Common myeloid progenitor, CD34-positive (primary cell): ENCODE data around the gene RAB11FIP4.
A peak's percentile ranks its signal among the peaks of the same experiment; 100 is the strongest.

ENCODE experiments used
- CTCF ChIA-PET: fragments of 350-600 bp; sonication (Branson Sonifier 250); formaldehyde crosslinking; loops from one replicate; lab custom pipeline; 2021; ENCODE audit warnings: antibody characterized with exemption; lab: Charles Lee
- POLR2A ChIA-PET: fragments of 350-600 bp; sonication (Branson Sonifier 250); formaldehyde crosslinking; loops from one replicate; lab custom pipeline; 2021; ENCODE audit warnings: antibody characterized with exemption; lab: Charles Lee
- DNase-seq, 3 donors: peaks; one replicate each; pipeline versions ENCODE4 v3.0.0 to v3.0.0-alpha.2; 2013
- H3K27ac ChIP-seq, 2 experiments: 1 replicate in 1 of 2; 2 replicates in 1 of 2; pipeline ENCODE4 v1.7.0; 2013; ENCODE audit warnings: inconsistent platforms in 2 of 2, low read length in 2 of 2, mild to moderate bottlenecking in 2 of 2, low read depth in 1 of 2, moderate library complexity in 1 of 2; ENCODE audit not compliant: severe bottlenecking in 2 of 2, insufficient read depth in 1 of 2, poor library complexity in 1 of 2
- H3K27me3 ChIP-seq, 5 experiments: replicated peaks in 2 of 5; 1 replicate in 3 of 5; 2 replicates in 2 of 5; pipeline versions ENCODE4 v1.6.1 to v1.7.0; 2013; ENCODE audit warnings: low read length in 4 of 5, mild to moderate bottlenecking in 2 of 5, moderate library complexity in 2 of 5, inconsistent platforms in 1 of 5; ENCODE audit not compliant: insufficient read depth in 5 of 5, control insufficient read depth in 4 of 5
- H3K36me3 ChIP-seq, 4 experiments: 1 replicate in 2 of 4; 2 replicates in 2 of 4; pipeline versions ENCODE4 v1.6.1 to v1.7.0; 2013; ENCODE audit warnings: low read length in 3 of 4, control low read depth in 1 of 4, mild to moderate bottlenecking in 1 of 4; ENCODE audit not compliant: control insufficient read depth in 4 of 4, insufficient read depth in 4 of 4
- H3K4me1 ChIP-seq, 4 experiments: 1 replicate in 3 of 4; 2 replicates in 1 of 4; pipeline versions ENCODE4 v1.6.1 to v1.7.1; 2013; ENCODE audit warnings: low read length in 3 of 4, mild to moderate bottlenecking in 3 of 4, control low read depth in 1 of 4, inconsistent platforms in 1 of 4, moderate library complexity in 1 of 4; ENCODE audit not compliant: control insufficient read depth in 4 of 4, insufficient read depth in 4 of 4; ENCODE audit errors: control extremely low read depth in 1 of 4
- H3K4me3 ChIP-seq, 7 experiments: 1 replicate in 4 of 7; 2 replicates in 3 of 7; pipeline versions ENCODE4 v1.5.1 to v1.7.0; 2013; ENCODE audit warnings: mild to moderate bottlenecking in 7 of 7, low read length in 6 of 7, moderate library complexity in 6 of 7, inconsistent platforms in 2 of 7, low read depth in 2 of 7, control low read depth in 1 of 7; ENCODE audit not compliant: insufficient read depth in 4 of 7, control insufficient read depth in 1 of 7; ENCODE audit errors: extremely low read depth in 1 of 7
- H3K9me3 ChIP-seq, 5 experiments: 1 replicate in 4 of 5; 2 replicates in 1 of 5; pipeline versions ENCODE4 v1.6.1 to v1.7.1; 2013; ENCODE audit warnings: low read length in 4 of 5, mild to moderate bottlenecking in 2 of 5, inconsistent platforms in 1 of 5, low read depth in 1 of 5, moderate library complexity in 1 of 5; ENCODE audit not compliant: control insufficient read depth in 4 of 5, insufficient read depth in 2 of 5; ENCODE audit errors: control extremely low read depth in 1 of 5
- WGBS: methylation state at CpG from one replicate; pipeline ENCODE4 v1.1.5; 2013; ENCODE audit not compliant: insufficient coverage; 5-methylcytosine and 5-hydroxymethylcytosine counted together

RAB11FIP4 gene

DNA sequence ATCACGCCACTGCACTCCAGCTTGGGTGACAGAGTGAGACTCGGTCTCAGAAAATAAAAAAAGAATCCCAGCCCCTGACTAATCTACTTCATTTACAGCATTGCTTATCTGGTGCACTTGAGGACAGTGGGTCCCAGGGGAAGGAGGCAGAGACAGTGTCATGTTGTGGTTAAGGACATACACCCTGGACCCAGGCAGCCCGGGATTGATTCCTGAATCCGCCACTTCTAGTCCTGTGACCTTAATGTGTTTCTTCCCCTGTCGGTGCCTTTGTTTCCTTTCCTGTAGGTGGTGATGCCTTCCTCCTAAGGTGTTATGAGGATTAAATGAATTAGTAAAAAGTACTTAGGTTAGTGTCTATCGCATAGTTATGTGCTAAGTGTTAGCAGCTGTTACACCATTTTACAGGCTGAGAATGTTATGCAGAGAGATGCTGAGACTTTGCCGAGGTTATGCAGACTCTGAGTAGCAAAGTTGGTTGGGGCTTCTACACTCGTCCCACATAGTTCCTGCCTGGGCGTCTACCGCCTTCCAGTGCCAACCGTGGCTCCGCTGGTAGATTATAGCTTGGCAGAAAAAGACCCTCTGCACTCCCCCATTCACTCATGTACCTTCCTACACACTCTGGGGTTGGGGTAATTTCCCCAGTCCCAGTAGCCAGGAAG lies 74.8 kb downstream of the RAB11FIP4 start:
- H3K4me3 ChIP-seq = no peak overlapping the region
- CTCF ChIA-PET = interaction anchor here (1.0 to 1.2 kb wide), 3 partner anchors 10 to 45 kb away, joined by 3 read pairs; no protein-coding TSS in a partner anchor
- H3K36me3 ChIP-seq = no peaks in the 10 kb centered on the region

DNA sequence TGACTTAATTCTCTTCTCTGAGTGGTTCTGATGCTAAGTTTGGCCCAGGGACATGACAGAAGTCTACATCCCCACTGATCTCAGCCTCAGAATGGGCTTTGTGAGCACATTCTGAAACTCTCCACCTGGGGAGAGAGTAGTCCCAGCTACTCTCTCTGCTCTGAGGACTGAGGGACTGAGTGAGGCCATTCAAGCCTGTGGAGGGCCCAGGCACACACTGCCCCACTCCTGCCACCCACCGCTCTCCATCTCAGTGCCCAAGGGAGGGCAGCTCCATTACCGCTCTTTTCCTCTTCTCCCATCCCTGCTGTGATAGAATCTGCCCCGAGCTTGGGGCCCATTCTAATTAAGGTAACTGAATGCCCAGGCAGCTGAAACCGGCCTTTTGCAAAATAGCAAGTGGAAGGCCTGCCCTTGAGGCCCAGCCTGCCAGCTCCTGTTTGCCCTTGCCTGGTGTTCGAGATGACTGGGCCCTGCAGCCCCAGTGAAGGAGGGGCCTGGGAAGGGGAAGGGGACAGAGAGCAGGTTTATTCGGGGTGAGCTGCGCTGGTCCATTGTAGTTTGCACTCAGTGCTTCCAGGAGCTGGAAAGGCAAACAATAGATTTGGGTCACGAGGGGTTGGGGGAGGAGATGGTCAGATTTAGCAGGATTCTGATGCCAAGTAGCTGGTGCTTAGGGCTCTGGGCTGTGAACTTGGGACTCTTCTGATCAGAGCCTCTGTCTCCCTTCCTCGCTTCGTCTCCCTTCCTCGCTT lies 76.2 kb downstream of the RAB11FIP4 start:
- CTCF ChIA-PET = interaction anchor here (0.5 to 1.1 kb wide), 3 partner anchors 28 to 200 kb away, joined by 3 read pairs; no protein-coding TSS in a partner anchor

More for the DNA sequence above, 74.8 kb downstream of the RAB11FIP4 start:
- Histone ChIP-seq H3K27ac (no peak overlapping the region), H3K4me1 (no peaks in the 10 kb centered on the region), H3K27me3 (peaks cover 0 to 1% (median 0%) of the 10 kb centered on the region in 5 experiments), H3K9me3 (no peaks in the 10 kb centered on the region)
- no peak for DNase-seq
- WGBS = 100% methylated on average over 5 of the region's 12 CpGs
- POLR2A ChIA-PET = no interaction called here

DNA sequence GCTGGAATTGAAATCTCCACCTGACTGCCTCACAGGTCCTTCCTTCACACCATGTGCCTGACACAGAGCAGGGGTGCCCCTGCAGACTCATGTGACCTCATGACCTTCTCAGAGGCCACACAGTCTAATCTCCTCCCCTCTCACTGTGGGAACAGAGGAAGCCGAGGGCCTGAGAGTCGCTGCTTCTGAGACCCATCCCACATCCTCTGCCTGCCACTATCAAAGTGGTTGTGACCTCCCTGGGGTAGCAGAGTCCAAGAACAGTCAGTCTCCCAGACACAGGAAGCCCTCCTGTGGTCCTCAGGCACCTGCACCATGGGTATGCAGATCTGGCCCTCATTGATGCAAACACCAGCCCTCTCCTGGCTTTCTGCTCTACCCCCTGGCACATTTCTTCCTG lies 78.5 kb downstream of the RAB11FIP4 start:
- Histone ChIP-seq H3K27ac (no peak overlapping the region), H3K9me3 (no peaks in the 10 kb centered on the region), H3K4me3 (no peak overlapping the region), H3K36me3 (no peaks in the 10 kb centered on the region), H3K4me1 (peaks cover 0 to 6% (median under 1%) of the 10 kb centered on the region in 4 experiments), H3K27me3 (peaks cover 0 to 3% (median 0%) of the 10 kb centered on the region in 5 experiments)
- ChIA-PET POLR2A (no interaction called here), CTCF (interaction anchor here (1.5 kb wide), 1 partner anchor 65 kb away, joined by 3 read pairs; no protein-coding TSS in a partner anchor)
- 50% methylated on average over 1 of the region's 2 CpGs for WGBS
- DNase-seq = no peak

More for the DNA sequence above, 76.2 kb downstream of the RAB11FIP4 start:
- POLR2A ChIA-PET = interaction anchor here (0.6 kb wide), 1 partner anchor 622 kb away, joined by 3 read pairs; no protein-coding TSS in a partner anchor
- Histone ChIP-seq H3K4me3 (no peak overlapping the region), H3K27me3 (no peaks in the 10 kb centered on the region), H3K9me3 (no peaks in the 10 kb centered on the region), H3K4me1 (peaks cover 0 to 6% (median under 1%) of the 10 kb centered on the region in 4 experiments), H3K27ac (no peak overlapping the region), H3K36me3 (no peaks in the 10 kb centered on the region)
- no peak for DNase-seq
- 93% methylated on average over 9 of the region's 11 CpGs for WGBS

DNA sequence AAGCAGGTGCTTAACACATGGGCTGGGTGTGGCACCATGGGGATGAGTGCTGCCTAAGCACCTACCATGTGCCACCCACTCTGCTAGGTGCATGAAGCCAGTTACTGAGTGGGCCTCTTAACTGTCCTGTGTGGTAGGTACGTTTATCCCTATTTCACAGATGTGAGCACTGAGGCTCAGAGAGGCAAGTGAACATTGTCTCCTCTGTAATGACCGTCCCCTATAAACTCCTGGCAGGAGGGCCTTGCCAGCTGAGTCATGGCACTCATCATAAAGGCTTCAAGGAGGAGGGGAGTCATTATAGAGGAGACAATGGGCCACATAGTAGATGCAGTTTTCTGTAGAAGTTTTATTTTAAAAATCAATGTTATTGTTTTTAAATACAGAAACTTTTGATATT lies 79.1 kb downstream of the RAB11FIP4 start:
- WGBS = 100% methylated on average over 2 of the region's 2 CpGs
- ChIA-PET CTCF (interaction anchor here (1.3 kb wide), 1 partner anchor 23 kb away, joined by 3 read pairs; no protein-coding TSS in a partner anchor), POLR2A (no interaction called here)
- Histone ChIP-seq H3K4me1 (peaks cover 0 to 6% (median under 1%) of the 10 kb centered on the region in 4 experiments), H3K27ac (no peak overlapping the region), H3K27me3 (peaks cover 0 to 3% (median 0%) of the 10 kb centered on the region in 5 experiments), H3K9me3 (no peaks in the 10 kb centered on the region), H3K4me3 (no peak overlapping the region), H3K36me3 (no peaks in the 10 kb centered on the region)
- DNase-seq = no peak

DNA sequence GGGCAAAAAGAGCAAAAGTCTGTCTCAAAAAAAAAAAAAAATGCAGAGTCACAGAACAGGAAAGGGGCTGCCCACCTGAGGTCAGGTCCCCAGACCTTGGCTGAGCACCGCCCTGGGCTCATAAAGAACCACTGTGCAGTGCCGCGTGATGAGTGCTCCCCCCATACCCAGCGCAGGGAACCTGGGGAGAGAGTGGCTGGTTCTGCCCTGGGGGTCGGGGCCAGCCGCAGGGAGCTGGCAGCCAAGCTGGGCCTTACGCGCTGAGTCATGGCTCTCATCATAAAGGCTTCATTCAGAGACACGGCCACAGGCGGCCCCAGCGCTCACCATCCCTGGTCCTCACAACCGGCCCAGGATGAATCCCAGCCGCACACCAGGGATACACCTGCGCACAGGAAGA lies 80.7 kb downstream of the RAB11FIP4 start:
- 58% methylated on average over 13 of the region's 14 CpGs for WGBS
- Histone ChIP-seq H3K27ac (no peak overlapping the region), H3K9me3 (no peaks in the 10 kb centered on the region), H3K27me3 (peaks cover 0 to 3% (median 0%) of the 10 kb centered on the region in 5 experiments), H3K4me3 (no peak overlapping the region), H3K36me3 (no peaks in the 10 kb centered on the region), H3K4me1 (peaks cover 0 to 6% (median under 1%) of the 10 kb centered on the region in 4 experiments)
- peak in 2 of 3 donors; percentile 57 to 73 for DNase-seq
- POLR2A ChIA-PET = no interaction called here
- CTCF ChIA-PET = interaction anchor here (0.7 to 1.4 kb wide), 5 partner anchors 8 to 369 kb away, joined by 3 read pairs; no protein-coding TSS in a partner anchor

DNA sequence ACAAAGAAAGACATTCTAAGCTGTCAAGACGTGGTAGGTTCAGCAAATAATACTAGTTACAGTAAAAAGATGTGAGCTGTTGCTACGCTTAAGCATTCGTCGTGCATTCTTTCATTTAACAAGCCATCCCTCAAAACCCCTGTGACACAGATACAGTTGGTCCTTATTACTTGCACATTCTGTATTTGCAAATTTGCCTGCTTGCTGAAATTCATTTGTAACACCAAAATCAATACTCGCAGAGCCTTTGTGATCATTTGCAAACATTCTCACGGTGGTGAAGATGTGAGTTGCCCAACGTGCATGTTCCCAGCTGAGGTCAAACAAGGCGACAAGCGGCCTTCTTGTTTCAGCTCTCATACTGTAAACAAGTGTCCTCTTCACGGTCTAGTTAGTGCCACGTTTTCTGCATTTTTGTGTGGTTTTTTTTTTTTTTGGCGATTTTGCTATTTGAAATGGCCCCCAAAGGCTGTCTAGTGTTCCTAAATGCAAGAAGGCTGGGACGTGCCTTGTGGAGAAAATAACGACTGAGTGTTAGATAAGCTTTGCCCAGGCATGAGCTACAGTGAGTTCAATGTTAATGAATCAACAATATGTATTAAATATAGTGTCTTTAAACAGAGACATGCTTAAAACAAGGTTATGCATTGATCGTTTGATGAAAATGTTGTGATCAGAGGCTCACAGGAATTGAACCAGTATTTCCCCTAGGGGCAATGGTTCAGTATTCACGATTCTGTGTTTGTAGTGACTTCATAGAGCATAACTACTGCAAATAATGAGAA lies 84.1 kb downstream of the RAB11FIP4 start:
- peaks cover 0 to 6% (median under 1%) of the 10 kb centered on the region in 4 experiments for H3K4me1 ChIP-seq
- DNase-seq = no peak
- CTCF ChIA-PET = interaction anchor here (0.7 kb wide), 1 partner anchor 261 kb away, joined by 3 read pairs; no protein-coding TSS in a partner anchor
- no peak overlapping the region for H3K27ac ChIP-seq
- over 99% methylated on average over 12 of the region's 16 CpGs for WGBS
- no peaks in the 10 kb centered on the region for H3K9me3 ChIP-seq
- H3K4me3 ChIP-seq = no peak overlapping the region
- no peaks in the 10 kb centered on the region for H3K36me3 ChIP-seq
- POLR2A ChIA-PET = no interaction called here
- H3K27me3 ChIP-seq = peaks cover 0 to 3% (median 0%) of the 10 kb centered on the region in 5 experiments
